ENCODE data around the gene CDH5.

GRCh38 chr16:66432429-66432828 is 65.9 kb downstream of the CDH5 start:
- TF ChIP-seq CTCF (IDR thresholded peaks at IDR 0.05), result no peak
- no peak for TF ChIP-seq POLR2A (IDR thresholded peaks at IDR 0.05)
